Liver (tissue), 9 donors: ENCODE results near the gene GALNT14. TPM values are rescaled to one million over a fixed set of nuclear protein-coding genes. Genes with fewer than 3 reads are reported as not detected.

ENCODE experiments used
- DNase-seq: peaks from one replicate; pipeline ENCODE4 v3.0.0-alpha.2; 2017; ENCODE audit warnings: low spot score
- H3K27ac ChIP-seq, 2 donors: one replicate each; pipeline ENCODE4 v1.7.0; 2013; ENCODE audit warnings: inconsistent platforms in 2 of 2, low read length in 2 of 2, control low read depth in 1 of 2, low read depth in 1 of 2, mild to moderate bottlenecking in 1 of 2
- H3K27me3 ChIP-seq, 4 donors: one replicate each; pipeline versions ENCODE4 v1.6.1 to v1.7.0; 2013; ENCODE audit warnings: low read length in 3 of 4, inconsistent platforms in 1 of 4, mild to moderate bottlenecking in 1 of 4, moderate library complexity in 1 of 4; ENCODE audit not compliant: control insufficient read depth in 4 of 4, insufficient read depth in 4 of 4
- H3K36me3 ChIP-seq, 4 donors: one replicate each; pipeline versions ENCODE4 v1.6.1 to v1.7.0; 2013; ENCODE audit warnings: low read length in 3 of 4, mild to moderate bottlenecking in 3 of 4, low read depth in 1 of 4, moderate library complexity in 1 of 4; ENCODE audit not compliant: control insufficient read depth in 4 of 4, insufficient read depth in 3 of 4
- H3K4me1 ChIP-seq, 4 donors: one replicate each; pipeline versions ENCODE4 v1.6.1 to v1.7.0; 2013; ENCODE audit warnings: low read length in 3 of 4, mild to moderate bottlenecking in 3 of 4, moderate library complexity in 1 of 4; ENCODE audit not compliant: control insufficient read depth in 4 of 4, insufficient read depth in 4 of 4
- H3K4me3 ChIP-seq, 3 donors: one replicate each; pipeline versions ENCODE4 v1.6.1 to v1.7.0; 2013; ENCODE audit warnings: low read length in 3 of 3, control low read depth in 1 of 3, low read depth in 1 of 3, mild to moderate bottlenecking in 1 of 3
- H3K9ac ChIP-seq, 2 donors: one replicate each; pipeline ENCODE4 v1.7.0; 2013; ENCODE audit warnings: low read length in 2 of 2, mild to moderate bottlenecking in 2 of 2, moderate library complexity in 2 of 2, control low read depth in 1 of 2, low read depth in 1 of 2
- H3K9me3 ChIP-seq, 4 donors: one replicate each; pipeline versions ENCODE4 v1.6.1 to v1.7.0; 2013; ENCODE audit warnings: low read length in 3 of 4; ENCODE audit not compliant: control insufficient read depth in 4 of 4
- ATF3 ChIP-seq: IDR thresholded peaks from 2 replicates; pipeline ENCODE4 v1.6.1; 2016; ENCODE audit warnings: antibody characterized with exemption
- CTCF ChIP-seq: fragments of 150-350 bp; IDR thresholded peaks from 2 replicates; pipeline ENCODE4 v1.5.1; 2017; ENCODE audit warnings: improper control_type of control experiment, low read depth, low read length; ENCODE audit not compliant: missing input control
- EGR1 ChIP-seq, 2 donors: IDR thresholded peaks; 2 replicates each; pipeline ENCODE4 v1.6.1; 2016 to 2018; ENCODE audit warnings: antibody characterized with exemption in 2 of 2, low read depth in 2 of 2
- FOXA1 ChIP-seq: IDR thresholded peaks from 2 replicates; pipeline ENCODE4 v1.6.1; 2016; ENCODE audit warnings: antibody characterized with exemption
- FOXA2 ChIP-seq: IDR thresholded peaks from 2 replicates; pipeline ENCODE4 v1.6.1; 2016; ENCODE audit warnings: antibody characterized with exemption
- GABPA ChIP-seq, 2 donors: IDR thresholded peaks in 1 of 2; conservative IDR thresholded peaks in 1 of 2; 2 replicates each; pipeline ENCODE4 v1.6.1; 2016; ENCODE audit warnings: antibody characterized with exemption in 2 of 2, mild to moderate bottlenecking in 1 of 2, moderate library complexity in 1 of 2
- HNF4A ChIP-seq, 2 donors: conservative IDR thresholded peaks; 2 replicates each; pipeline ENCODE4 v1.6.1; 2016; ENCODE audit warnings: antibody characterized with exemption in 2 of 2, mild to moderate bottlenecking in 2 of 2
- HNF4G ChIP-seq: IDR thresholded peaks from 2 replicates; pipeline ENCODE4 v1.6.1; 2016; ENCODE audit warnings: antibody characterized with exemption
- JUND ChIP-seq, 2 donors: IDR thresholded peaks; 2 replicates each; pipeline ENCODE4 v1.6.1; 2016; ENCODE audit warnings: antibody characterized with exemption in 2 of 2
- MAX ChIP-seq: IDR thresholded peaks from 2 replicates; pipeline ENCODE4 v1.6.1; 2016; ENCODE audit warnings: antibody characterized with exemption
- NR2F2 ChIP-seq: IDR thresholded peaks from 2 replicates; pipeline ENCODE4 v1.6.1; 2016; ENCODE audit warnings: antibody characterized with exemption
- RAD21 ChIP-seq, 2 donors: IDR thresholded peaks; 2 replicates each; pipeline ENCODE4 v1.6.1; 2016; ENCODE audit warnings: antibody characterized with exemption in 2 of 2, mild to moderate bottlenecking in 2 of 2
- REST ChIP-seq: IDR thresholded peaks from 2 replicates; pipeline ENCODE4 v1.6.1; 2016; ENCODE audit warnings: antibody characterized with exemption, mild to moderate bottlenecking
- RXRA ChIP-seq, 2 donors: IDR thresholded peaks; 2 replicates each; pipeline ENCODE4 v1.6.1; 2017 to 2018; ENCODE audit warnings: antibody characterized with exemption in 2 of 2, mild to moderate bottlenecking in 1 of 2
- SP1 ChIP-seq: IDR thresholded peaks from 2 replicates; pipeline ENCODE4 v1.6.1; 2018; ENCODE audit warnings: antibody characterized with exemption, mild to moderate bottlenecking
- TAF1 ChIP-seq: conservative IDR thresholded peaks from 2 replicates; pipeline ENCODE4 v1.6.1; 2016; ENCODE audit warnings: antibody characterized with exemption, mild to moderate bottlenecking
- YY1 ChIP-seq: IDR thresholded peaks from 2 replicates; pipeline ENCODE4 v1.6.1; 2016; ENCODE audit warnings: antibody characterized with exemption, mild to moderate bottlenecking
- ZBTB33 ChIP-seq: IDR thresholded peaks from 2 replicates; pipeline ENCODE4 v1.6.1; 2016; ENCODE audit warnings: antibody characterized with exemption
- WGBS: extraction: QIAGEN DNeasy Blood & Tissue Kit; methylation state at CpG from one replicate; pipeline ENCODE4 v1.1.7; 2013; 5-methylcytosine and 5-hydroxymethylcytosine counted together
- polyA plus RNA-seq, 2 donors: library from polyadenylated mRNA; stranded (reverse) in 1 of 2; unstranded in 1 of 2; fragments of 200-250 nt in 1 of 2; fragments of >200 nt in 1 of 2; fragmentation: Nextera tagmentation in 1 of 2; extraction: Ambion mirVana in 1 of 2; gene quantifications; one replicate each; pipeline versions ENCODE4 v1.2.1 to v1.2.3, GENCODE V29; 2013 to 2015
- total RNA-seq, 2 donors: library from RNA; depleted of rRNA; stranded (reverse); fragments of >200 nt; gene quantifications; one replicate each; pipeline ENCODE4 v1.2.3, GENCODE V29; 2014
- donor health status: healthy.
- donor health status: healthy.
- donor health status: healthy.
- donor health status: healthy.
- donor health status: healthy.

Gene GALNT14
- total and polyA plus RNA-seq, 4 donors = 0.86 to 2.0 (median 1.5) TPM

GRCh38 chr2:31054842-31055388 is 83.3 kb downstream of the GALNT14 start:
- TF ChIP-seq MAX = no peak
- TF ChIP-seq EGR1 (IDR thresholded peaks at IDR 0.05; ENCODE audit: low read depth in 2 of 2) = no peak
- TF ChIP-seq NR2F2 = no peak
- no peak for TF ChIP-seq SP1
- TF ChIP-seq RAD21 (IDR thresholded peaks at IDR 0.05) = no peak
- no peak for TF ChIP-seq GABPA (IDR thresholded peaks at IDR 0.05 in 1 of 2, conservative IDR thresholded peaks at IDR 0.05 in 1 of 2)
- no peak for TF ChIP-seq HNF4G
- no peak for TF ChIP-seq TAF1
- no peak for TF ChIP-seq ZBTB33
- TF ChIP-seq REST = no peak
- no peak for TF ChIP-seq FOXA2
- TF ChIP-seq RXRA (IDR thresholded peaks at IDR 0.05) = no peak
- TF ChIP-seq FOXA1 = no peak
- TF ChIP-seq ATF3 = no peak
- no peak for TF ChIP-seq YY1
- no peak for TF ChIP-seq JUND (IDR thresholded peaks at IDR 0.05)
- TF ChIP-seq HNF4A (conservative IDR thresholded peaks at IDR 0.05) = no peak
- no peak for TF ChIP-seq CTCF
- H3K27me3 ChIP-seq = no peaks in the 10 kb centered on the region
- no peak for DNase-seq
- no peaks in the 10 kb centered on the region for H3K4me1 ChIP-seq
- no peaks in the 10 kb centered on the region for H3K36me3 ChIP-seq
- H3K9me3 ChIP-seq = no peaks in the 10 kb centered on the region
- no peak overlapping the region for H3K4me3 ChIP-seq
- 68% methylated on average over 7 of the region's 7 CpGs for WGBS
- no peak overlapping the region for H3K9ac ChIP-seq
- H3K27ac ChIP-seq = no peak overlapping the region
